ENCODE results near the gene SEMA6A.

The SEMA6A gene

DNA sequence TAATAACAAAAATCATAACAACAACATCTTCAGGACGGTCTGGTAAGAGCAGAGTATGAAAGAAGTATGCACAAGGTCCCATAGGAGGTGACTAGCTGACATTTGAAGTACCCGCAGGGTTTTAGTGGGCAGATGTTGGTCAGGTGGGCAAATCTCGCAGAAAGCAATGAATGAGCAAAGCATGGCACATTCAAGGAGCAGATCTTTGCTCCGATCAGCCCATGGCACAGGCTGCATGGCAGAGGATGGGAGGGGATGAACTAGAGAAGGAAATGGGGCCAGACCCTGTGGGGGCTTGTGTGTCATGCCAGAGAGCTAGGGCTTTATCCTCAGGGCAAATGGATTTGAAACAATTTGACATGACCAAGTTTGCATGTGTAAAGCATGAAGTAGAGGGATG lies 90.0 kb downstream of the SEMA6A start:
- no peak for DNase-seq
- Histone ChIP-seq H3K4me3 (ENCODE audit: low read depth, low read length) (no peak overlapping the region), H3K27me3 (ENCODE audit: insufficient read depth, low read depth, severe bottlenecking) (no peaks in the 10 kb centered on the region), H3K9me3 (ENCODE audit: severe bottlenecking) (no peaks in the 10 kb centered on the region), H3K36me3 (no peaks in the 10 kb centered on the region; the same call in 1 of the 2 replicates), H3K27ac (no peak overlapping the region)
- TF ChIP-seq, protein P1, sequence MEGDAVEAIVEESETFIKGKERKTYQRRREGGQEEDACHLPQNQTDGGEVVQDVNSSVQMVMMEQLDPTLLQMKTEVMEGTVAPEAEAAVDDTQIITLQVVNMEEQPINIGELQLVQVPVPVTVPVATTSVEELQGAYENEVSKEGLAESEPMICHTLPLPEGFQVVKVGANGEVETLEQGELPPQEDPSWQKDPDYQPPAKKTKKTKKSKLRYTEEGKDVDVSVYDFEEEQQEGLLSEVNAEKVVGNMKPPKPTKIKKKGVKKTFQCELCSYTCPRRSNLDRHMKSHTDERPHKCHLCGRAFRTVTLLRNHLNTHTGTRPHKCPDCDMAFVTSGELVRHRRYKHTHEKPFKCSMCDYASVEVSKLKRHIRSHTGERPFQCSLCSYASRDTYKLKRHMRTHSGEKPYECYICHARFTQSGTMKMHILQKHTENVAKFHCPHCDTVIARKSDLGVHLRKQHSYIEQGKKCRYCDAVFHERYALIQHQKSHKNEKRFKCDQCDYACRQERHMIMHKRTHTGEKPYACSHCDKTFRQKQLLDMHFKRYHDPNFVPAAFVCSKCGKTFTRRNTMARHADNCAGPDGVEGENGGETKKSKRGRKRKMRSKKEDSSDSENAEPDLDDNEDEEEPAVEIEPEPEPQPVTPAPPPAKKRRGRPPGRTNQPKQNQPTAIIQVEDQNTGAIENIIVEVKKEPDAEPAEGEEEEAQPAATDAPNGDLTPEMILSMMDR (IDR thresholded peaks at IDR 0.05; ENCODE audit: low read depth, low read length), result no peak

DNA sequence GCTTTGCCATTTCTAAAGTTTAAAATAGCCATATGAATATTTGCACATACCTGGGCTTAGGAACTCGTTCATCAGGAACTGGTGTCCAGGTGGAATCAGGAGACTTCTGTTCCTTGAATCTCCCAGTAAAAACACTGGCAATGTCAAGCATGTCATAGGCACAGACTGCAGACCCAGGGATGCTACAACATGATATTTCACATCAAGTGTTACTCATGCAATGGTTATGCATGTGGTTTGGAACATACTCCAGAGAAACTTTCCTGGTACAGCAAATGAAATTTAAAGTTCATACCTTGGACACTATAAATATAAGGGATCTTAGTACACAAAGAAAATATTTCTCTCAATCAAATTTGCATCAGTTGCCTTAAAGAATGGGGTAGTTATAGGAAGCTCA lies 92.2 kb downstream of the SEMA6A start:
- H3K36me3 ChIP-seq, result peaks cover 2% of the 10 kb centered on the region
- TF ChIP-seq, protein P1 (IDR thresholded peaks at IDR 0.05; ENCODE audit: low read depth, low read length), result no peak
- H3K4me3 ChIP-seq (ENCODE audit: low read depth, low read length), result no peak overlapping the region
- no peak for DNase-seq
- H3K9me3 ChIP-seq (ENCODE audit: severe bottlenecking), result no peaks in the 10 kb centered on the region
- H3K27me3 ChIP-seq (ENCODE audit: insufficient read depth, low read depth, severe bottlenecking), result no peaks in the 10 kb centered on the region
- H3K27ac ChIP-seq, result no peak overlapping the region

DNA sequence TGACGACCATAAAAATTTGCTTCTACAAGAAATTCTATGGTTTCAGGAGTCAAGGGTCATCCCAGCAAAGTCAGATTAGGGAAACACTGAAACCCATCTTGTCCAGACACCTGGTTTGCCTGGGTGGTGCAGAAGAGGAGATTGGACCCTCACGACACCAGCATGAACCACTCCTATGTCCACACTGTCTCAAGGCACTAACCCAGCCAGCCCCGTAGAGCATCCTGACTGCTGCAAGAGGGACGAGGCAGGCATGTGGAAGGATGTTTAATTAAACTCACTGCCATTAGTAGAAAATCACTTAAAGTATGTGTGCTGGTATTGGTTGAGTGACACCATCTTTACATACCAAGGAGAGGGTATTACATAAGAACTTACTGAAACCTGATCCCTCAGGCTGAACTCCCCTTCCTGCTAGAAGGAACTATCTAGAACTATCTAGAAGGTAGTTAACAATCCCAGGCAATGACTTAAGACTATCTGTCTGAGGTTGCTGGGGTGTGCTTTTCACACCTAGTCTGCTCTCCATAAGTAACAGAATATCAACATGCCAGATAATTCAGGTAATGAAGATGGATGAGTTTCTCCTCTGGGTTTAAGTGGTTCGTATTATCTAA lies 93.6 kb downstream of the SEMA6A start:
- H3K4me3 ChIP-seq (ENCODE audit: low read depth, low read length), result no peak overlapping the region
- TF ChIP-seq, protein P1 (IDR thresholded peaks at IDR 0.05; ENCODE audit: low read depth, low read length), result no peak
- DNase-seq, result no peak
- H3K36me3 ChIP-seq, result peaks cover 8% of the 10 kb centered on the region
- H3K9me3 ChIP-seq (ENCODE audit: severe bottlenecking), result no peaks in the 10 kb centered on the region
- H3K27ac ChIP-seq, result no peak overlapping the region
- no peaks in the 10 kb centered on the region for H3K27me3 ChIP-seq (ENCODE audit: insufficient read depth, low read depth, severe bottlenecking)

DNA sequence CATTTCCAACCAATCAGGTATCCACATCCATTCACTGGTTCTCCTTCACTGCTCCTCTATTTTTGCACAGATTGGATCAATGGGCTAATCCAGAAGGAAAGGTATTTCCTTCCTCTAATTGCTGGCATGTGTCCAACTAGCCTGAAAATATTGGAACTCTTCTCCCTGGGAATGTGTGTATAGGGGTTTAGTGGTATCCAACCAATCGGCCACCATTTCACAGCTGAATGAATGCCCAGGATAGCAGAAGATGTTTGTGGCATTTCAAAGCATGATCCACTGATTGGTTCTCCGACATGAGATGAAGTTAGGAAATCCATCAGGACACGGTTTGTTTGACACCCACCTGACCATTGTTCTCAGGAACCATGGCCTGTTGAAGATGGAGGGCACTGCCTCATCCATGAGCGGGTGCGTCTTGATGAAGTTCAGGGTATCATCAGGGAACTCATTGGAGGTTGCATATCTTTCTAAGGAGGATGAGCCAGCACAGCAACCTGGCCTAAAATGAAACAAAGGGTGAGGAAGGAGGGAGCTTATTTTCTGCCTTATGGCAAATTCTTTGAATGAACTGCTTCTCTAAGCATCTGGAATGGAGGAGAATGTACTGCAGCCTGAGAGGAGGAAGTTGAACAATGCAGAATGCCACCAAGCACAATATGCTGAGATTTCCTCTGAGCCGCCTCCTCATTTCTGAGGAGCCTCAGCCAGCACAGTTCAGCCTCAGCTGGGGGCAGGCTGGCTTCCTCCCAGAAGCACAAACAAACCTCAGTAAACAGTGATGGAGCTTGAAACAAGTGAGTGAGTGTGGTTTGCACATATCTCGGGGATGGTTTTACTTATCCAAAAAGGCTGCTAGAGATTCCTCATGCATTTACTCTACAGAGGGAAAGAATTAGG lies 94.6 kb downstream of the SEMA6A start:
- TF ChIP-seq, protein P1 (IDR thresholded peaks at IDR 0.05; ENCODE audit: low read depth, low read length), result no peak
- H3K36me3 ChIP-seq, result peaks cover 8% of the 10 kb centered on the region
- no peak for DNase-seq
- no peaks in the 10 kb centered on the region for H3K27me3 ChIP-seq (ENCODE audit: insufficient read depth, low read depth, severe bottlenecking)
- H3K27ac ChIP-seq, result no peak overlapping the region
- no peak overlapping the region for H3K4me3 ChIP-seq (ENCODE audit: low read depth, low read length)
- no peaks in the 10 kb centered on the region for H3K9me3 ChIP-seq (ENCODE audit: severe bottlenecking)

DNA sequence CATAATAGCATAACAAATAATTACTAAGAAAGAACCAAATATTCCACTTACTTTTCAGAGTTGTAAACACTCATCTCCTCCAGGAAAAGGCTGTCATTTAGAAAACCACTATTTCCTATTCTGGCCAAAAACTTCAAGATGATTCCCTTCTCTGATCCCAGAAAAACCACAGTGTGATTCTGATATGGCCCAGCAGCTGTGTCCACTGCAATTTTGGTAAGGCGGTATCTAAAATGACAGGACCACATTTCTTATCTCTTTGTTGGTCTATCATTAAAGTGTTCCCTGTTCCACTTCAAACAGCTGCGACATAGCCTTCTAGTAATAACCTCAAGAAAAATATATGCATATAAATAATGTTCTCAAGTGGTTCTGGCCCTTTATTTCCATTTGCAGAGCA lies 96.1 kb downstream of the SEMA6A start:
- Histone ChIP-seq H3K27me3 (ENCODE audit: insufficient read depth, low read depth, severe bottlenecking) (no peaks in the 10 kb centered on the region), H3K36me3 (peaks cover 8% of the 10 kb centered on the region), H3K4me3 (ENCODE audit: low read depth, low read length) (no peak overlapping the region), H3K27ac (no peak overlapping the region), H3K9me3 (ENCODE audit: severe bottlenecking) (no peaks in the 10 kb centered on the region)
- TF ChIP-seq, protein P1 (IDR thresholded peaks at IDR 0.05; ENCODE audit: low read depth, low read length), result no peak
- DNase-seq, result no peak
